IMR-90 (cell line): ENCODE results near the gene TBCD. TPM values are rescaled to one million over a fixed set of nuclear protein-coding genes. Genes with fewer than 3 reads are reported as not detected.

ENCODE experiments used
- ATAC-seq: fragments of 200-7000 bp; cut with Tn5 transposase; 2 replicates; pipeline ENCODE4 v1.9.1; 2020; ENCODE audit warnings: low read depth, mild to moderate bottlenecking, moderate library complexity
- BruUV-seq: library from RNA; stranded (reverse); fragments of 400-500 nt; replicated peaks from 2 replicates; lab custom pipeline; 2021; lab: Mats Ljungman, UMichigan
- CTCF ChIA-PET: fragments of 300-600 bp; formaldehyde crosslinking; extraction: SDS; loops from one replicate; lab custom pipeline; 2021; ENCODE audit warnings: antibody characterized with exemption; lab: Yijun Ruan, JAX
- POLR2A ChIA-PET: fragments of 300-600 bp; sonication (Branson Sonifier 250); formaldehyde crosslinking; loops from one replicate; lab custom pipeline; 2022; ENCODE audit warnings: antibody characterized with exemption; ENCODE audit not compliant: unreplicated experiment; lab: Charles Lee
- DNase-seq: peaks from one replicate; pipeline ENCODE4 v3.0.0; 2013
- H2AFZ ChIP-seq: replicated peaks from 2 replicates; pipeline ENCODE3; 2013; ENCODE audit warnings: low read length, mild to moderate bottlenecking; ENCODE audit not compliant: poor library complexity
- H2AK5ac ChIP-seq: 2 replicates; pipeline ENCODE4 v1.6.1; 2013; ENCODE audit warnings: low read depth, low read length, inconsistent platforms
- H2AK9ac ChIP-seq: replicated peaks from 2 replicates; pipeline ENCODE3; 2013; ENCODE audit warnings: mild to moderate bottlenecking, low read depth, low read length, moderate library complexity; ENCODE audit not compliant: poor library complexity
- H2BK120ac ChIP-seq: 2 replicates; pipeline ENCODE4 v1.6.1; 2013; ENCODE audit warnings: low read depth, low read length, inconsistent platforms
- H2BK15ac ChIP-seq: 3 replicates; pipeline ENCODE4 v1.6.1; 2013; ENCODE audit warnings: low read depth, low read length, inconsistent platforms
- H2BK20ac ChIP-seq: 2 replicates; pipeline ENCODE4 v1.6.1; 2013; ENCODE audit warnings: low read depth, mild to moderate bottlenecking, inconsistent platforms, low read length, moderate library complexity
- H2BK5ac ChIP-seq: 2 replicates; pipeline ENCODE4 v1.6.1; 2013; ENCODE audit warnings: mild to moderate bottlenecking, low read depth, low read length, inconsistent platforms; ENCODE audit not compliant: poor library complexity, severe bottlenecking
- H3K14ac ChIP-seq: replicated peaks from 2 replicates; pipeline ENCODE4 v1.6.1; 2013; ENCODE audit warnings: low read depth, low read length, inconsistent platforms
- H3K18ac ChIP-seq: 2 replicates; pipeline ENCODE4 v1.6.1; 2013; ENCODE audit warnings: low read depth, low read length, control low read depth
- H3K23ac ChIP-seq: 2 replicates; pipeline ENCODE4 v1.6.1; 2013; ENCODE audit warnings: low read depth, low read length, inconsistent platforms
- H3K27ac ChIP-seq: 2 replicates; pipeline ENCODE4 v1.5.1; 2013; ENCODE audit warnings: mild to moderate bottlenecking, control low read depth, low read length; ENCODE audit not compliant: insufficient read depth
- H3K27me3 ChIP-seq: 2 replicates; pipeline ENCODE4 v1.6.1; 2013; ENCODE audit warnings: low read length; ENCODE audit not compliant: control insufficient read depth, insufficient read depth
- H3K36me3 ChIP-seq: 2 replicates; pipeline ENCODE4 v1.6.1; 2013; ENCODE audit warnings: low read length, mixed read lengths; ENCODE audit not compliant: control insufficient read depth, insufficient read depth
- H3K4ac ChIP-seq: 2 replicates; pipeline ENCODE4 v1.6.1; 2013; ENCODE audit warnings: low read depth, low read length, inconsistent platforms
- H3K4me1 ChIP-seq: 2 replicates; pipeline ENCODE4 v1.6.1; 2013; ENCODE audit warnings: low read length, mixed read lengths; ENCODE audit not compliant: control insufficient read depth, insufficient read depth
- H3K4me2 ChIP-seq: 2 replicates; pipeline ENCODE4 v1.6.1; 2013; ENCODE audit warnings: low read depth, mild to moderate bottlenecking, control low read depth, low read length, moderate library complexity
- H3K4me3 ChIP-seq: 2 replicates; pipeline ENCODE4 v1.5.1; 2013; ENCODE audit warnings: low read depth, mild to moderate bottlenecking, control low read depth, low read length, moderate library complexity; ENCODE audit not compliant: insufficient read depth
- H3K56ac ChIP-seq: 2 replicates; pipeline ENCODE4 v1.6.1; 2013; ENCODE audit warnings: low read length, inconsistent platforms; ENCODE audit not compliant: insufficient read depth; ENCODE audit errors: extremely low read depth
- H3K79me1 ChIP-seq, 2 experiments: 2 replicates each; pipeline ENCODE4 v1.6.1; 2013; ENCODE audit warnings: low read length in 2 of 2, inconsistent platforms in 1 of 2, low read depth in 1 of 2
- H3K9ac ChIP-seq: 2 replicates; pipeline ENCODE4 v1.6.1; 2013; ENCODE audit warnings: low read depth, low read length, control low read depth
- H3K9me1 ChIP-seq: 2 replicates; pipeline ENCODE4 v1.6.1; 2013; ENCODE audit warnings: low read length, inconsistent platforms; ENCODE audit not compliant: insufficient read depth
- H3K9me3 ChIP-seq: 2 replicates; pipeline ENCODE4 v1.6.1; 2013; ENCODE audit warnings: low read length; ENCODE audit not compliant: control insufficient read depth, insufficient read depth
- H4K20me1 ChIP-seq: 2 replicates; pipeline ENCODE4 v1.6.1; 2013; ENCODE audit warnings: low read length, inconsistent platforms; ENCODE audit not compliant: insufficient read depth
- H4K5ac ChIP-seq: 2 replicates; pipeline ENCODE4 v1.6.1; 2013; ENCODE audit warnings: mild to moderate bottlenecking, low read depth, low read length, control low read depth
- H4K8ac ChIP-seq, 2 experiments: 2 replicates each; pipeline ENCODE4 v1.6.1; 2013; ENCODE audit warnings: low read depth in 2 of 2, low read length in 2 of 2, control low read depth in 1 of 2, inconsistent platforms in 1 of 2
- H4K91ac ChIP-seq: 2 replicates; pipeline ENCODE4 v1.6.1; 2013; ENCODE audit warnings: low read depth, low read length, inconsistent platforms; ENCODE audit not compliant: insufficient read depth
- BHLHE40 ChIP-seq: fragments of 150-350 bp; IDR thresholded peaks from 2 replicates; pipeline ENCODE4 v1.6.1; 2016; ENCODE audit warnings: mild to moderate bottlenecking, low read depth, low read length
- CHD1 ChIP-seq: IDR thresholded peaks from 2 replicates; pipeline ENCODE4 v1.6.1; 2012; ENCODE audit warnings: low read depth, low read length, improper control_type of control experiment
- CTCF ChIP-seq: conservative IDR thresholded peaks from 2 replicates; pipeline ENCODE4 v1.5.1; 2012; ENCODE audit warnings: mild to moderate bottlenecking, low read depth, low read length, improper control_type of control experiment
- ELK1 ChIP-seq: fragments of 150-350 bp; IDR thresholded peaks from 2 replicates; pipeline ENCODE4 v1.6.1; 2016; ENCODE audit warnings: low read depth, mild to moderate bottlenecking, low read length, moderate library complexity, borderline replicate concordance
- FOS ChIP-seq: fragments of 150-350 bp; IDR thresholded peaks from 2 replicates; pipeline ENCODE4 v1.6.1; 2016; ENCODE audit warnings: low read depth, low read length
- MAFK ChIP-seq: IDR thresholded peaks from 2 replicates; pipeline ENCODE4 v1.6.1; 2012; ENCODE audit warnings: low read depth, low read length, improper control_type of control experiment
- MAZ ChIP-seq: IDR thresholded peaks from 2 replicates; pipeline ENCODE4 v1.6.1; 2012; ENCODE audit warnings: low read depth, mild to moderate bottlenecking, low read length, improper control_type of control experiment, moderate library complexity, borderline replicate concordance
- NFE2L2 ChIP-seq: fragments of 150-350 bp; IDR thresholded peaks from 2 replicates; pipeline ENCODE4 v1.6.1; 2016; ENCODE audit warnings: low read depth, mild to moderate bottlenecking, low read length
- POLR2A ChIP-seq: IDR thresholded peaks from 2 replicates; pipeline ENCODE4 v1.6.1; 2012; ENCODE audit warnings: mild to moderate bottlenecking, low read depth, low read length
- RAD21 ChIP-seq: IDR thresholded peaks from 2 replicates; pipeline ENCODE4 v1.6.1; 2012; ENCODE audit warnings: low read length, improper control_type of control experiment
- RCOR1 ChIP-seq: IDR thresholded peaks from 2 replicates; pipeline ENCODE4 v1.6.1; 2012; ENCODE audit warnings: mild to moderate bottlenecking, low read length, improper control_type of control experiment; ENCODE audit not compliant: insufficient replicate concordance
- RFX5 ChIP-seq: IDR thresholded peaks from 2 replicates; pipeline ENCODE4 v1.8.0; 2012; ENCODE audit warnings: low read depth, mild to moderate bottlenecking, low read length, moderate library complexity
- SMC3 ChIP-seq: fragments of 150-350 bp; IDR thresholded peaks from 2 replicates; pipeline ENCODE4 v1.6.1; 2016; ENCODE audit warnings: low read depth, mild to moderate bottlenecking, antibody characterized with exemption, low read length, moderate library complexity
- USF2 ChIP-seq: fragments of 150-350 bp; IDR thresholded peaks from 2 replicates; pipeline ENCODE4 v1.6.1; 2017; ENCODE audit warnings: mild to moderate bottlenecking, antibody characterized with exemption, low read length, low read depth
- WGBS, 2 experiments: methylation state at CpG; one replicate each; pipeline versions ENCODE4 v1.1.5 to v1.1.7; 2013; ENCODE audit warnings: missing lambda C conversion rate in 2 of 2; ENCODE audit not compliant: insufficient read length in 1 of 2; ENCODE audit errors: extremely low coverage in 2 of 2; 5-methylcytosine and 5-hydroxymethylcytosine counted together
- dilution Hi-C: fragments of 300-500 bp; cut with HindIII; formaldehyde crosslinking; loops from one replicate; pipeline ENCODE4 v1.14.3; 2018; ENCODE audit warnings: low sequenced_read_pairs; ENCODE audit not compliant: unreplicated experiment
- in situ Hi-C: fragments of 300-500 bp; cut with MboI; formaldehyde crosslinking; loops from 3 replicates; pipeline ENCODE4 v1.14.3; 2019; ENCODE audit warnings: low sequenced_read_pairs, inconsistent platforms, mixed read lengths
- intact Hi-C: fragments of 100-400 bp; cut with micrococcal nuclease; formaldehyde crosslinking; loops from 2 replicates; pipeline ENCODE4 v1.10.0; 2022
- polyA plus RNA-seq, 3 experiments: library from polyadenylated mRNA; depleted of rRNA; stranded (reverse); fragments of >200 nt; gene quantifications; 2 replicates each; pipeline ENCODE4 v1.2.3, GENCODE V29; 2012; ENCODE audit warnings: low replicate concordance in 1 of 3
- total RNA-seq: library from RNA; depleted of rRNA; stranded (reverse); fragments of >200 nt; gene quantifications from 2 replicates; pipeline ENCODE4 v1.2.3, GENCODE V29; 2012

The TBCD gene
- total and polyA plus RNA-seq, 2 of the 4 experiments (the other 2 are of a cell fraction) = 21.9 to 54.5 TPM

GRCh38 chr17:82783498-82783897 lies 31.6 kb downstream of the TBCD start:
- intact Hi-C loops = loop anchor here (5.0 kb wide), 1 partner anchor 94 kb away; no protein-coding TSS in a partner anchor
- CTCF ChIA-PET = no interaction called here
- POLR2A ChIA-PET = no interaction called here

More at GRCh38 chr17:82783498-82783897, 31.6 kb downstream of the TBCD start:
- no peak overlapping the region for H3K4me3 ChIP-seq
- no peak overlapping the region for H4K8ac ChIP-seq
- dilution Hi-C loops = no loop called here
- H3K14ac ChIP-seq = no peak overlapping the region
- no peak overlapping the region for H3K56ac ChIP-seq
- no peak overlapping the region for H4K91ac ChIP-seq
- H3K23ac ChIP-seq = no peak overlapping the region
- H3K4me1 ChIP-seq = peaks cover 4% of the 10 kb centered on the region; the same call in 1 of the 2 replicates
- H2AK9ac ChIP-seq = no peak overlapping the region
- BruUV-seq = no TSS peak
- no peak overlapping the region for H2AFZ ChIP-seq
- in situ Hi-C loops = no loop called here
- no peaks in the 10 kb centered on the region for H3K9me3 ChIP-seq
- no peak overlapping the region for H2BK5ac ChIP-seq
- H3K18ac ChIP-seq = no peak overlapping the region
- H2BK20ac ChIP-seq = no peak overlapping the region
- H2BK120ac ChIP-seq = no peak overlapping the region
- H4K5ac ChIP-seq = no peak overlapping the region
- TF ChIP-seq FOS (no peak), RAD21 (no peak), NFE2L2 (no peak), POLR2A (no peak), RCOR1 (no peak), BHLHE40 (no peak), MAFK (no peak), ELK1 (no peak), CHD1 (no peak), SMC3 (no peak), USF2 (no peak), MAZ (no peak), CTCF (no peak), RFX5 (no peak)
- WGBS, 2 experiments = 97% methylated on average over 6 of the region's 18 CpGs; no CpG with 5 or more reads in 1 of the 2 experiments
- H4K20me1 ChIP-seq = peaks cover 14% of the 10 kb centered on the region
- no peak overlapping the region for H2BK15ac ChIP-seq
- H3K4ac ChIP-seq = no peak overlapping the region
- H3K4me2 ChIP-seq = no peak overlapping the region
- H3K79me1 ChIP-seq = peaks cover 2 to 34% of the 10 kb centered on the region in 2 experiments; a peak in 3 of 4 replicates
- ATAC-seq (no peak), DNase-seq (no peak)
- H2AK5ac ChIP-seq = no peak overlapping the region
- H3K27ac ChIP-seq = no peak overlapping the region
- H3K27me3 ChIP-seq = no peaks in the 10 kb centered on the region
- H3K9me1 ChIP-seq = no peaks in the 10 kb centered on the region
- H3K36me3 ChIP-seq = peaks cover 14% of the 10 kb centered on the region
- H3K9ac ChIP-seq = no peak overlapping the region
